WTC11 (cell line): Measurements from ENCODE around the gene STAMBP. TPM values are rescaled to one million over a fixed set of nuclear protein-coding genes. Genes with fewer than 3 reads are reported as not detected.

Experiments used
- ATAC-seq: fragments of 200-7000 bp; cut with Tn5 transposase; 2 replicates; pipeline ENCODE4 v1.10.0; 2021; ENCODE audit warnings: mild to moderate bottlenecking, moderate library complexity
- CTCF ChIA-PET: fragments of 300-600 bp; sonication (Branson Sonifier 250); formaldehyde crosslinking; loops from one replicate; lab custom pipeline; 2021; ENCODE audit warnings: antibody characterized with exemption; lab: Charles Lee
- POLR2A ChIA-PET: fragments of 350-600 bp; sonication (Branson Sonifier 250); formaldehyde crosslinking; loops from one replicate; lab custom pipeline; 2021; ENCODE audit warnings: antibody characterized with exemption; lab: Charles Lee
- DNase-seq: peaks from one replicate; pipeline ENCODE4 v3.0.0; 2021; ENCODE audit warnings: low spot score
- H3K27ac Mint-ChIP-seq: 2 replicates; pipeline ENCODE4 v1.8.0; 2021; ENCODE audit warnings: mixed read lengths
- H3K27me3 Mint-ChIP-seq: 2 replicates; pipeline ENCODE4 v1.8.0; 2021; ENCODE audit warnings: low read depth, mild to moderate bottlenecking, moderate library complexity, mixed read lengths
- H3K36me3 Mint-ChIP-seq: 2 replicates; pipeline ENCODE4 v1.8.0; 2021; ENCODE audit warnings: mixed read lengths
- H3K4me1 Mint-ChIP-seq: 2 replicates; pipeline ENCODE4 v1.8.0; 2022; ENCODE audit warnings: mixed read lengths
- H3K4me3 Mint-ChIP-seq: 2 replicates; pipeline ENCODE4 v1.8.0; 2021; ENCODE audit warnings: mild to moderate bottlenecking, moderate library complexity, mixed read lengths
- H3K9me3 Mint-ChIP-seq: 2 replicates; pipeline ENCODE4 v1.8.0; 2021; ENCODE audit warnings: mixed read lengths
- CREB1 ChIP-seq: sonication (generic); formaldehyde crosslinking; IDR thresholded peaks from 2 replicates; pipeline ENCODE4 v1.8.0; 2023; ENCODE audit warnings: mild to moderate bottlenecking, missing genetic modification reagents
- CREM ChIP-seq: sonication (generic); formaldehyde crosslinking; IDR thresholded peaks from 2 replicates; pipeline ENCODE4 v1.8.1; 2022; ENCODE audit warnings: mild to moderate bottlenecking, missing genetic modification reagents, moderate library complexity
- KAT7 ChIP-seq: sonication (generic); formaldehyde crosslinking; IDR thresholded peaks from 2 replicates; pipeline ENCODE4 v1.8.1; 2023; ENCODE audit warnings: missing genetic modification reagents, mild to moderate bottlenecking, borderline replicate concordance
- NFATC4 ChIP-seq: fragments of 250-450 bp; sonication (Bioruptor Pico); IDR thresholded peaks from 2 replicates; pipeline ENCODE4 v1.9.0; 2021; ENCODE audit warnings: mild to moderate bottlenecking
- RORB ChIP-seq: fragments of 250-450 bp; sonication (Bioruptor Pico); IDR thresholded peaks from 2 replicates; pipeline ENCODE4 v1.9.0; 2021; ENCODE audit warnings: mild to moderate bottlenecking
- SOX15 ChIP-seq: fragments of 250-450 bp; sonication (Bioruptor Pico); IDR thresholded peaks from 2 replicates; pipeline ENCODE4 v1.9.0; 2021; ENCODE audit warnings: mild to moderate bottlenecking
- TCF7 ChIP-seq: sonication (generic); formaldehyde crosslinking; IDR thresholded peaks from 2 replicates; pipeline ENCODE4 v1.8.0; 2022; ENCODE audit warnings: mild to moderate bottlenecking, low read depth, missing genetic modification reagents, moderate library complexity
- TEAD1 ChIP-seq: sonication (generic); formaldehyde crosslinking; IDR thresholded peaks from 2 replicates; pipeline ENCODE4 v1.8.0; 2022; ENCODE audit warnings: mild to moderate bottlenecking, missing genetic modification reagents
- TEAD4 ChIP-seq: sonication (generic); formaldehyde crosslinking; IDR thresholded peaks from 2 replicates; pipeline ENCODE4 v1.8.0; 2022; ENCODE audit warnings: mild to moderate bottlenecking, missing genetic modification reagents
- ZNF219 ChIP-seq: sonication (generic); formaldehyde crosslinking; IDR thresholded peaks from 2 replicates; pipeline ENCODE4 v1.8.0; 2023; ENCODE audit warnings: missing genetic modification reagents, mild to moderate bottlenecking, borderline replicate concordance
- ZNF671 ChIP-seq: fragments of 250-450 bp; sonication (Bioruptor Pico); IDR thresholded peaks from 2 replicates; pipeline ENCODE4 v1.8.0; 2021; ENCODE audit warnings: mild to moderate bottlenecking
- total RNA-seq: library from RNA; stranded (reverse); gene quantifications from 3 replicates; pipeline ENCODE4 v1.2.3, GENCODE V29; 2021
- TF ChIP-seq, protein P1 (sequence below): sonication (generic); formaldehyde crosslinking; IDR thresholded peaks from 2 replicates; pipeline ENCODE4 v1.8.0; 2023; ENCODE audit warnings: missing genetic modification reagents
- TF ChIP-seq, protein P2 (sequence below): sonication (generic); formaldehyde crosslinking; conservative IDR thresholded peaks from 2 replicates; pipeline ENCODE4 v1.8.1; 2022; ENCODE audit warnings: mild to moderate bottlenecking, missing genetic modification reagents
- TF ChIP-seq, protein P3 (sequence below): sonication (generic); formaldehyde crosslinking; IDR thresholded peaks from 2 replicates; pipeline ENCODE4 v1.8.1; 2023; ENCODE audit warnings: mild to moderate bottlenecking, missing genetic modification reagents, moderate library complexity
- TF ChIP-seq, protein P4 (sequence below): fragments of 250-450 bp; sonication (Bioruptor Pico); conservative IDR thresholded peaks from 2 replicates; pipeline ENCODE4 v1.9.0; 2021; ENCODE audit warnings: mild to moderate bottlenecking
- TF ChIP-seq, protein P5 (sequence below): fragments of 250-450 bp; sonication (Bioruptor Pico); IDR thresholded peaks from 2 replicates; pipeline ENCODE4 v1.9.0; 2021; ENCODE audit warnings: mild to moderate bottlenecking, borderline replicate concordance
- TF ChIP-seq, protein P6 (sequence below): sonication (generic); formaldehyde crosslinking; IDR thresholded peaks from 2 replicates; pipeline ENCODE4 v1.8.1; 2023; ENCODE audit warnings: mild to moderate bottlenecking, missing genetic modification reagents, borderline replicate concordance
- TF ChIP-seq, protein P7 (sequence below): sonication (generic); formaldehyde crosslinking; IDR thresholded peaks from 2 replicates; pipeline ENCODE4 v1.8.0; 2022; ENCODE audit warnings: mild to moderate bottlenecking, missing genetic modification reagents
- TF ChIP-seq, protein P8 (sequence below): fragments of 250-450 bp; sonication (Bioruptor Pico); IDR thresholded peaks from 2 replicates; pipeline ENCODE4 v1.9.0; 2021; ENCODE audit warnings: moderate library complexity, mild to moderate bottlenecking, inconsistent platforms, borderline replicate concordance

Gene STAMBP
- total RNA-seq, 1 experiment from 2014 or later: 40.9 TPM

DNA sequence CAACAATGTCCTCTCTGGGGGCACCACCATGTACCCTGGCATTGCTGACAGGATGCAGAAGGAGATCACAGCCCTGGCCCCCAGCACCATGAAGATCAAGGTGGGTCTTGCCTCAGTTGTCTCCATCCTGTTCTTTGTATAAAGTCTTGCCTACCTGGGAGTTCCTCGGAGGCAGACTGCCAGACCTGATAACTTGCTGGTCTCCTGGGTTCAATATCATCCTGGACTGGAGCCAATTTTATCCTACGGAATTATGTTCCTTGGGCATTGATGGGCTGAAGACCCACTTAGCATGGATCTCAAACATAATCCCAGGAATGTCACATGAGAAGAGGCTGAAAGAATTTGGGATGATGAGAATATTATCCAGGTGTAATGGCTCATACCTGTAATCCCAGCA is 87.9 kb downstream of the STAMBP start:
- DNase-seq (no peak), ATAC-seq (no peak)
- Mint-ChIP-seq H3K9me3 (no peaks in the 10 kb centered on the region), H3K27ac (no peak overlapping the region), H3K4me1 (peaks cover 6% of the 10 kb centered on the region), H3K4me3 (no peak overlapping the region), H3K27me3 (peaks cover 25% of the 10 kb centered on the region), H3K36me3 (no peaks in the 10 kb centered on the region)
- TF ChIP-seq CREM (no peak), ZNF219 (CRISPR knock-in tag) (no peak), ZNF671 (CRISPR knock-in tag) (no peak), TEAD4 (no peak), NFATC4 (no peak)
- TF ChIP-seq, protein P1, sequence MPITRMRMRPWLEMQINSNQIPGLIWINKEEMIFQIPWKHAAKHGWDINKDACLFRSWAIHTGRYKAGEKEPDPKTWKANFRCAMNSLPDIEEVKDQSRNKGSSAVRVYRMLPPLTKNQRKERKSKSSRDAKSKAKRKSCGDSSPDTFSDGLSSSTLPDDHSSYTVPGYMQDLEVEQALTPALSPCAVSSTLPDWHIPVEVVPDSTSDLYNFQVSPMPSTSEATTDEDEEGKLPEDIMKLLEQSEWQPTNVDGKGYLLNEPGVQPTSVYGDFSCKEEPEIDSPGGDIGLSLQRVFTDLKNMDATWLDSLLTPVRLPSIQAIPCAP (CRISPR knock-in tag): no peak
- TF ChIP-seq, protein P2, sequence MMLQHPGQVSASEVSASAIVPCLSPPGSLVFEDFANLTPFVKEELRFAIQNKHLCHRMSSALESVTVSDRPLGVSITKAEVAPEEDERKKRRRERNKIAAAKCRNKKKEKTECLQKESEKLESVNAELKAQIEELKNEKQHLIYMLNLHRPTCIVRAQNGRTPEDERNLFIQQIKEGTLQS (CRISPR knock-in tag): no peak
- TF ChIP-seq, protein P3, sequence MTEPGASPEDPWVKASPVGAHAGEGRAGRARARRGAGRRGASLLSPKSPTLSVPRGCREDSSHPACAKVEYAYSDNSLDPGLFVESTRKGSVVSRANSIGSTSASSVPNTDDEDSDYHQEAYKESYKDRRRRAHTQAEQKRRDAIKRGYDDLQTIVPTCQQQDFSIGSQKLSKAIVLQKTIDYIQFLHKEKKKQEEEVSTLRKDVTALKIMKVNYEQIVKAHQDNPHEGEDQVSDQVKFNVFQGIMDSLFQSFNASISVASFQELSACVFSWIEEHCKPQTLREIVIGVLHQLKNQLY (CRISPR knock-in tag): no peak
- CTCF ChIA-PET: interaction anchor here (2.3 kb wide), 1 partner anchor 9 kb away, joined by 9 read pairs; no protein-coding TSS in a partner anchor
- POLR2A ChIA-PET: no interaction called here

DNA sequence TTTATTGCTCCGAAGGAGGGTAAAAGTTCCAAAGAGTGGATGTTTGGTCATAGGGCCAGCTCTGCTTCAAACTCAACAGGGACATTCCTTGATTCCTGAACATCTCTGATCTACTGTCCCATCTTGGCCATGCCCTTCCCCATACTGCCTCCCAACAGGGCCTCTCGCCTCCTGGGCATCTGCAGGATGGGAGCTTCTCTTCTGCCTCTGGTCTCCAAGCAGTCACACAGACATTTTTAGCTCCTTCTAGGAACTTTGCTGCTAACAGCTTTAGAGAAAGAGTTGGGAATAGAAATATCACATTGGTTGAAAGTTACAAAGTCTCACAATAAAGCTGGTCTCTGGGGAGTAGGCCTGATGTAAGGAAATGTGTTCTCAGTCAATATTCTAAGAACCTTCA is 88.5 kb downstream of the STAMBP start:
- no peaks in the 10 kb centered on the region for H3K9me3 Mint-ChIP-seq
- no peak for ATAC-seq
- no peak overlapping the region for H3K4me3 Mint-ChIP-seq
- H3K36me3 Mint-ChIP-seq: no peaks in the 10 kb centered on the region
- peaks cover 6% of the 10 kb centered on the region for H3K4me1 Mint-ChIP-seq
- peaks cover 25% of the 10 kb centered on the region for H3K27me3 Mint-ChIP-seq
- H3K27ac Mint-ChIP-seq: no peak overlapping the region
- CTCF ChIA-PET: interaction anchor here (0.6 to 2.3 kb wide), 2 partner anchors 9 to 10 kb away, joined by 3 to 9 read pairs; no protein-coding TSS in a partner anchor
- no peak for DNase-seq
- no peak for TF ChIP-seq RORB (CRISPR knock-in tag)
- no peak for TF ChIP-seq TEAD1
- TF ChIP-seq TCF7 (CRISPR knock-in tag): no peak
- TF ChIP-seq, protein P4, sequence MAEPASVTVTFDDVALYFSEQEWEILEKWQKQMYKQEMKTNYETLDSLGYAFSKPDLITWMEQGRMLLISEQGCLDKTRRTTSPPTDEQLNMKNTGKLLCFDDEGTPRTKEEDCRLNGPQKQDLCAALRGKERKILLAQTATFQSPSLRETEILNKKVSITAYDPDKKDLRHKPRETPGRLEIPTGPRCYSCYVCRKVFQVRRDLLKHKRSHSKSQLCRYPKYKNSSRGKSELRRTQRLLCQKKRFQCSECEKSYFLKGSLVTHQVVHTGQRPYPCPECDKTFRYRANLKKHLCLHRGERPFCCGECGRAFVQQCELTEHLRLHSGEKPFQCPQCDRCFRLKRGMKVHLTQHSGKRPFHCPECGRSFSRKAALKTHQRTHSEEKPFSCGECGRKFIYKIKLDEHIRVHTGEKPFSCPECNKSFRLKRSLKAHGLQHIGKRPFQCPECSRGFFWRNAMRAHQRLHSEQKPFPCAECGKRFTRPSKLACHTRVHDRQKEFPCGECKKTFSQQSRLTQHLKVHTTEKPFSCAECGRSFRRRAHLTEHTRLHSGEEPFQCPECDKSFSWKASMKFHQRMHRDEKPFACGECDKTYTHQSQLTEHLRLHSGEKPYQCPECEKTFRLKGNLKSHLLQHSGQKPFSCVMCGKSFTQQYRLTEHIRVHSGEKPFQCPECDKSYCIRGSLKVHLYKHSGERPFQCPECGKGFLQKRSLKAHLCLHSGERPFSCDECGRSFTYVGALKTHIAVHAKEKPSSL (CRISPR knock-in tag): no peak
- TF ChIP-seq, protein P5, sequence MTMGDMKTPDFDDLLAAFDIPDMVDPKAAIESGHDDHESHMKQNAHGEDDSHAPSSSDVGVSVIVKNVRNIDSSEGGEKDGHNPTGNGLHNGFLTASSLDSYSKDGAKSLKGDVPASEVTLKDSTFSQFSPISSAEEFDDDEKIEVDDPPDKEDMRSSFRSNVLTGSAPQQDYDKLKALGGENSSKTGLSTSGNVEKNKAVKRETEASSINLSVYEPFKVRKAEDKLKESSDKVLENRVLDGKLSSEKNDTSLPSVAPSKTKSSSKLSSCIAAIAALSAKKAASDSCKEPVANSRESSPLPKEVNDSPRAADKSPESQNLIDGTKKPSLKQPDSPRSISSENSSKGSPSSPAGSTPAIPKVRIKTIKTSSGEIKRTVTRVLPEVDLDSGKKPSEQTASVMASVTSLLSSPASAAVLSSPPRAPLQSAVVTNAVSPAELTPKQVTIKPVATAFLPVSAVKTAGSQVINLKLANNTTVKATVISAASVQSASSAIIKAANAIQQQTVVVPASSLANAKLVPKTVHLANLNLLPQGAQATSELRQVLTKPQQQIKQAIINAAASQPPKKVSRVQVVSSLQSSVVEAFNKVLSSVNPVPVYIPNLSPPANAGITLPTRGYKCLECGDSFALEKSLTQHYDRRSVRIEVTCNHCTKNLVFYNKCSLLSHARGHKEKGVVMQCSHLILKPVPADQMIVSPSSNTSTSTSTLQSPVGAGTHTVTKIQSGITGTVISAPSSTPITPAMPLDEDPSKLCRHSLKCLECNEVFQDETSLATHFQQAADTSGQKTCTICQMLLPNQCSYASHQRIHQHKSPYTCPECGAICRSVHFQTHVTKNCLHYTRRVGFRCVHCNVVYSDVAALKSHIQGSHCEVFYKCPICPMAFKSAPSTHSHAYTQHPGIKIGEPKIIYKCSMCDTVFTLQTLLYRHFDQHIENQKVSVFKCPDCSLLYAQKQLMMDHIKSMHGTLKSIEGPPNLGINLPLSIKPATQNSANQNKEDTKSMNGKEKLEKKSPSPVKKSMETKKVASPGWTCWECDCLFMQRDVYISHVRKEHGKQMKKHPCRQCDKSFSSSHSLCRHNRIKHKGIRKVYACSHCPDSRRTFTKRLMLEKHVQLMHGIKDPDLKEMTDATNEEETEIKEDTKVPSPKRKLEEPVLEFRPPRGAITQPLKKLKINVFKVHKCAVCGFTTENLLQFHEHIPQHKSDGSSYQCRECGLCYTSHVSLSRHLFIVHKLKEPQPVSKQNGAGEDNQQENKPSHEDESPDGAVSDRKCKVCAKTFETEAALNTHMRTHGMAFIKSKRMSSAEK (CRISPR knock-in tag): no peak
- no peak for TF ChIP-seq KAT7 (CRISPR knock-in tag)
- TF ChIP-seq, protein P6, sequence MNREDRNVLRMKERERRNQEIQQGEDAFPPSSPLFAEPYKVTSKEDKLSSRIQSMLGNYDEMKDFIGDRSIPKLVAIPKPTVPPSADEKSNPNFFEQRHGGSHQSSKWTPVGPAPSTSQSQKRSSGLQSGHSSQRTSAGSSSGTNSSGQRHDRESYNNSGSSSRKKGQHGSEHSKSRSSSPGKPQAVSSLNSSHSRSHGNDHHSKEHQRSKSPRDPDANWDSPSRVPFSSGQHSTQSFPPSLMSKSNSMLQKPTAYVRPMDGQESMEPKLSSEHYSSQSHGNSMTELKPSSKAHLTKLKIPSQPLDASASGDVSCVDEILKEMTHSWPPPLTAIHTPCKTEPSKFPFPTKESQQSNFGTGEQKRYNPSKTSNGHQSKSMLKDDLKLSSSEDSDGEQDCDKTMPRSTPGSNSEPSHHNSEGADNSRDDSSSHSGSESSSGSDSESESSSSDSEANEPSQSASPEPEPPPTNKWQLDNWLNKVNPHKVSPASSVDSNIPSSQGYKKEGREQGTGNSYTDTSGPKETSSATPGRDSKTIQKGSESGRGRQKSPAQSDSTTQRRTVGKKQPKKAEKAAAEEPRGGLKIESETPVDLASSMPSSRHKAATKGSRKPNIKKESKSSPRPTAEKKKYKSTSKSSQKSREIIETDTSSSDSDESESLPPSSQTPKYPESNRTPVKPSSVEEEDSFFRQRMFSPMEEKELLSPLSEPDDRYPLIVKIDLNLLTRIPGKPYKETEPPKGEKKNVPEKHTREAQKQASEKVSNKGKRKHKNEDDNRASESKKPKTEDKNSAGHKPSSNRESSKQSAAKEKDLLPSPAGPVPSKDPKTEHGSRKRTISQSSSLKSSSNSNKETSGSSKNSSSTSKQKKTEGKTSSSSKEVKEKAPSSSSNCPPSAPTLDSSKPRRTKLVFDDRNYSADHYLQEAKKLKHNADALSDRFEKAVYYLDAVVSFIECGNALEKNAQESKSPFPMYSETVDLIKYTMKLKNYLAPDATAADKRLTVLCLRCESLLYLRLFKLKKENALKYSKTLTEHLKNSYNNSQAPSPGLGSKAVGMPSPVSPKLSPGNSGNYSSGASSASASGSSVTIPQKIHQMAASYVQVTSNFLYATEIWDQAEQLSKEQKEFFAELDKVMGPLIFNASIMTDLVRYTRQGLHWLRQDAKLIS (CRISPR knock-in tag): no peak
- TF ChIP-seq, protein P7, sequence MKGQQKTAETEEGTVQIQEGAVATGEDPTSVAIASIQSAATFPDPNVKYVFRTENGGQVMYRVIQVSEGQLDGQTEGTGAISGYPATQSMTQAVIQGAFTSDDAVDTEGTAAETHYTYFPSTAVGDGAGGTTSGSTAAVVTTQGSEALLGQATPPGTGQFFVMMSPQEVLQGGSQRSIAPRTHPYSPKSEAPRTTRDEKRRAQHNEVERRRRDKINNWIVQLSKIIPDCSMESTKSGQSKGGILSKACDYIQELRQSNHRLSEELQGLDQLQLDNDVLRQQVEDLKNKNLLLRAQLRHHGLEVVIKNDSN: no peak
- TF ChIP-seq, protein P8, sequence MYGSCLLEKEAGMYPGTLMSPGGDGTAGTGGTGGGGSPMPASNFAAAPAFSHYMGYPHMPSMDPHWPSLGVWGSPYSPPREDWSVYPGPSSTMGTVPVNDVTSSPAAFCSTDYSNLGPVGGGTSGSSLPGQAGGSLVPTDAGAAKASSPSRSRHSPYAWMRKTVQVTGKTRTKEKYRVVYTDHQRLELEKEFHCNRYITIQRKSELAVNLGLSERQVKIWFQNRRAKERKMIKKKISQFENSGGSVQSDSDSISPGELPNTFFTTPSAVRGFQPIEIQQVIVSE (CRISPR knock-in tag): no peak
- no peak for TF ChIP-seq CREB1
- no peak for TF ChIP-seq SOX15
- POLR2A ChIA-PET: no interaction called here
